GM12878 (cell line): ENCODE data around the gene TSFM. TPM values are rescaled to one million over a fixed set of nuclear protein-coding genes. Genes with fewer than 3 reads are reported as not detected.
A peak's percentile ranks its signal among the peaks of the same experiment; 100 is the strongest.

Experiments used
- CHD2 ChIP-seq: IDR thresholded peaks from 2 replicates; pipeline ENCODE4 v1.6.1; 2011; ENCODE audit warnings: low read depth, low read length, improper control_type of control experiment, borderline replicate concordance
- CREM ChIP-seq: IDR thresholded peaks from 2 replicates; pipeline ENCODE4 v1.6.1; 2014; ENCODE audit warnings: antibody characterized with exemption, low read depth
- EED ChIP-seq: sonication (generic); IDR thresholded peaks from 2 replicates; pipeline ENCODE4 v1.6.1; 2016; ENCODE audit warnings: antibody characterized with exemption, low read depth
- ETV6 ChIP-seq, 2 experiments: fragments of 450-650 bp in 1 of 2; IDR thresholded peaks in 1 of 2; conservative IDR thresholded peaks in 1 of 2; 2 replicates each; pipeline ENCODE4 v1.6.1; 2014; ENCODE audit warnings: antibody characterized with exemption in 1 of 2, borderline replicate concordance in 1 of 2, low read depth in 1 of 2, mild to moderate bottlenecking in 1 of 2, moderate library complexity in 1 of 2
- KLF5 ChIP-seq: fragments of 450-650 bp; IDR thresholded peaks from 2 replicates; pipeline ENCODE4 v1.6.1; 2014; ENCODE audit warnings: mild to moderate bottlenecking; ENCODE audit not compliant: partially characterized antibody
- MTA2 ChIP-seq: fragments of 450-650 bp; IDR thresholded peaks from 2 replicates; pipeline ENCODE4 v1.6.1; 2016; ENCODE audit warnings: low read depth, mild to moderate bottlenecking, moderate library complexity
- PAX8 ChIP-seq: fragments of 450-650 bp; IDR thresholded peaks from 2 replicates; pipeline ENCODE4 v1.6.1; 2017; ENCODE audit warnings: mild to moderate bottlenecking, moderate library complexity
- STAT1 ChIP-seq: fragments of 450-650 bp; conservative IDR thresholded peaks from 2 replicates; pipeline ENCODE4 v1.6.1; 2014; ENCODE audit warnings: antibody characterized with exemption, mild to moderate bottlenecking
- SUPT20H ChIP-seq: IDR thresholded peaks from 2 replicates; pipeline ENCODE4 v1.6.1; 2011; ENCODE audit warnings: low read depth, mild to moderate bottlenecking, low read length, moderate library complexity, borderline replicate concordance; ENCODE audit not compliant: control insufficient read depth
- TCF12 ChIP-seq: IDR thresholded peaks from 2 replicates; pipeline ENCODE4 v1.6.1; 2011; ENCODE audit warnings: low read depth, mild to moderate bottlenecking, low read length
- WRNIP1 ChIP-seq: IDR thresholded peaks from 2 replicates; pipeline ENCODE4 v1.6.1; 2011; ENCODE audit warnings: low read depth, low read length, improper control_type of control experiment, borderline replicate concordance
- polyA plus RNA-seq, 11 experiments: library from polyadenylated mRNA; depleted of rRNA in 4 of 11; unstranded in 6 of 11; stranded (reverse) in 5 of 11; fragments of >200 nt; fragmentation: Nextera tagmentation in 4 of 11; fragmentation: Illumina TruSeq in 1 of 11; extraction: Ambion mirVana in 4 of 11; extraction: Trizol in 1 of 11; gene quantifications; 1 replicate in 1 of 11; 2 replicates in 10 of 11; pipeline versions ENCODE4 v1.2.1 to v1.2.3, GENCODE V29; 2011 to 2016; ENCODE audit warnings: inconsistent platforms in 2 of 11, missing spikeins in 2 of 11, low read depth in 1 of 11
- total RNA-seq, 4 experiments: library from RNA; depleted of rRNA in 3 of 4; stranded (reverse); fragments of >200 nt in 3 of 4; fragmentation: Illumina TruSeq in 1 of 4; extraction: Trizol in 1 of 4; gene quantifications; 2 replicates each; pipeline versions ENCODE4 v1.2.1 to v1.2.3, GENCODE V29; 2013 to 2021
- TF ChIP-seq, protein P1 (sequence below): fragments of 450-650 bp; IDR thresholded peaks from 2 replicates; pipeline ENCODE4 v1.6.1; 2017; ENCODE audit warnings: antibody characterized with exemption, mild to moderate bottlenecking, moderate library complexity
- TF ChIP-seq, protein P2 (sequence below): fragments of 450-650 bp; formaldehyde crosslinking; IDR thresholded peaks from 2 replicates; pipeline ENCODE4 v1.4.0; 2022; ENCODE audit warnings: mild to moderate bottlenecking, moderate library complexity
- TF ChIP-seq, protein P3 (sequence below): fragments of 450-650 bp; IDR thresholded peaks from 2 replicates; pipeline ENCODE4 v1.6.1; 2017; ENCODE audit warnings: mild to moderate bottlenecking
- TF ChIP-seq, protein P4 (sequence below): IDR thresholded peaks from 2 replicates; pipeline ENCODE4 v1.6.1; 2012; ENCODE audit warnings: mild to moderate bottlenecking, low read depth, low read length

Gene TSFM
- total and polyA plus RNA-seq, 10 of the 15 experiments (the other 5 are each of a cell fraction or from before 2014, with no cell fraction given): 36.7 to 132 (median 45.6) TPM

DNA sequence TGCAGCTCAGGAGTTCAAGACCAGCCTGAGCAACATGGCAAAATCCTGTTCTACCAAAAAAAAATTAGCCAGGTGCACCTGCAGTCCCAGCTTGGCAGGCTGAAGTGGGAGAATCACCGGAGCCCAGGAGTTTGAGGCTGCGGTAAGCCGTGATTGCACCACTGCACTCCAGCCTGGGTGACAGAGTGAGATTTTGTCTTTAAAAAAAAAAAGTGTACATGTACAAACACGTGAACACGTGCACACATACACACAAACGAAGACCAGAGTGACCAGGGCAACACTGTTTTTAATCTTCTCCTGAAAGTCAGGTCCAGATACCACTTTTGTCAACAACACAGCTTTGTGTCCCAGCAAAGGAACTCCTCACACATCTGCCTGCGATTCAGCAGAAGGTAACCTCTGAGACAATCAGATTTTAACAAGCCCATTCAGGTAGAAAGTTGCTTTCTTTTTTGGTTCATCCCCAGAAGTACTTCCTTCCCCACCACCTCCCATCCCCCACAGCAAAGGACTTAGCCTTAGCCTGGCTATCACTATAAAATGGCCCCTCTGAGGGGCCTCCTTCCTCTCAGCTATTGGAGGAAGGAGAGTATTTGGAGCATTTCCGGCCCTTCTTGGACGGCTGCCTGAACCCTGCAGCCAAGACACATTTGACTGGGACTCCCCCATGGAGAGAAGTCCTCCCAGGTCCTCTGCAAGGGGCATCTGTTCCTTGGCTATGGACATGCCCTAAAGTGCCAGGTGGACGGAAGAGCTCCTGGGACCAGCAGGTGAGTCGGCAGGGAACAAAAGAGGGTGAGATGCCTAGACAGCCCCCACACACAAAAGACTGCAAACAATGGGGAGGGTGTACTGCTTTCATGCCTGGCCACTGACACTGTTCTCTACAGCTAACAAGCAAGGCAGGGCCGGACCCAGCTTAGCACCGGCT lies 54.1 kb downstream of the TSFM start (continued):
- TF ChIP-seq, protein P1, sequence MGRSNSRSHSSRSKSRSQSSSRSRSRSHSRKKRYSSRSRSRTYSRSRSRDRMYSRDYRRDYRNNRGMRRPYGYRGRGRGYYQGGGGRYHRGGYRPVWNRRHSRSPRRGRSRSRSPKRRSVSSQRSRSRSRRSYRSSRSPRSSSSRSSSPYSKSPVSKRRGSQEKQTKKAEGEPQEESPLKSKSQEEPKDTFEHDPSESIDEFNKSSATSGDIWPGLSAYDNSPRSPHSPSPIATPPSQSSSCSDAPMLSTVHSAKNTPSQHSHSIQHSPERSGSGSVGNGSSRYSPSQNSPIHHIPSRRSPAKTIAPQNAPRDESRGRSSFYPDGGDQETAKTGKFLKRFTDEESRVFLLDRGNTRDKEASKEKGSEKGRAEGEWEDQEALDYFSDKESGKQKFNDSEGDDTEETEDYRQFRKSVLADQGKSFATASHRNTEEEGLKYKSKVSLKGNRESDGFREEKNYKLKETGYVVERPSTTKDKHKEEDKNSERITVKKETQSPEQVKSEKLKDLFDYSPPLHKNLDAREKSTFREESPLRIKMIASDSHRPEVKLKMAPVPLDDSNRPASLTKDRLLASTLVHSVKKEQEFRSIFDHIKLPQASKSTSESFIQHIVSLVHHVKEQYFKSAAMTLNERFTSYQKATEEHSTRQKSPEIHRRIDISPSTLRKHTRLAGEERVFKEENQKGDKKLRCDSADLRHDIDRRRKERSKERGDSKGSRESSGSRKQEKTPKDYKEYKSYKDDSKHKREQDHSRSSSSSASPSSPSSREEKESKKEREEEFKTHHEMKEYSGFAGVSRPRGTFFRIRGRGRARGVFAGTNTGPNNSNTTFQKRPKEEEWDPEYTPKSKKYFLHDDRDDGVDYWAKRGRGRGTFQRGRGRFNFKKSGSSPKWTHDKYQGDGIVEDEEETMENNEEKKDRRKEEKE: no peak
- TF ChIP-seq PAX8 (no peak), SUPT20H (no peak), ETV6 (conservative IDR thresholded peaks at IDR 0.05 in 1 of 2, IDR thresholded peaks at IDR 0.05 in 1 of 2; ENCODE audit: borderline replicate concordance in 1 of 2, low read depth in 1 of 2) (peak in 1 of 2 experiments; percentile 71; a peak in 1 of 4 replicates), MTA2 (0 out of 2 replicates have a peak, but pooled peaks have one; percentile 8), KLF5 (no peak), CHD2 (peak; percentile 64; the same call in 1 of the 2 replicates), STAT1 (no peak), CREM (peak; percentile 33; the same call in 1 of the 2 replicates), WRNIP1 (0 out of 2 replicates have a peak, but pooled peaks have one; percentile 69), EED (peak; percentile 82), TCF12 (no peak)
- TF ChIP-seq, protein P2, sequence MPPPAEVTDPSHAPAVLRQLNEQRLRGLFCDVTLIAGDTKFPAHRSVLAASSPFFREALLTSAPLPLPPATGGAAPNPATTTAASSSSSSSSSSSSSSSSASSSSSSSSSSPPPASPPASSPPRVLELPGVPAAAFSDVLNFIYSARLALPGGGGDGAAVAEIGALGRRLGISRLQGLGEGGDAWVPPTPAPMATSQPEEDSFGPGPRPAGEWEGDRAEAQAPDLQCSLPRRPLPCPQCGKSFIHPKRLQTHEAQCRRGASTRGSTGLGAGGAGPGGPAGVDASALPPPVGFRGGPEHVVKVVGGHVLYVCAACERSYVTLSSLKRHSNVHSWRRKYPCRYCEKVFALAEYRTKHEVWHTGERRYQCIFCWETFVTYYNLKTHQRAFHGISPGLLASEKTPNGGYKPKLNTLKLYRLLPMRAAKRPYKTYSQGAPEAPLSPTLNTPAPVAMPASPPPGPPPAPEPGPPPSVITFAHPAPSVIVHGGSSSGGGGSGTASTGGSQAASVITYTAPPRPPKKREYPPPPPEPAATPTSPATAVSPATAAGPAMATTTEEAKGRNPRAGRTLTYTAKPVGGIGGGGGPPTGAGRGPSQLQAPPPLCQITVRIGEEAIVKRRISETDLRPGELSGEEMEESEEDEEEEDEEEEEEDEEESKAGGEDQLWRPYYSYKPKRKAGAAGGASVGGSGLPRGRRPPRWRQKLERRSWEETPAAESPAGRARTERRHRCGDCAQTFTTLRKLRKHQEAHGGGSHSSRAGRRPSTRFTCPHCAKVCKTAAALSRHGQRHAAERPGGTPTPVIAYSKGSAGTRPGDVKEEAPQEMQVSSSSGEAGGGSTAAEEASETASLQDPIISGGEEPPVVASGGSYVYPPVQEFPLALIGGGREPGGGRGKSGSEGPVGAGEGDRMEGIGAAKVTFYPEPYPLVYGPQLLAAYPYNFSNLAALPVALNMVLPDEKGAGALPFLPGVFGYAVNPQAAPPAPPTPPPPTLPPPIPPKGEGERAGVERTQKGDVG (CRISPR knock-in tag): no peak
- TF ChIP-seq, protein P3, sequence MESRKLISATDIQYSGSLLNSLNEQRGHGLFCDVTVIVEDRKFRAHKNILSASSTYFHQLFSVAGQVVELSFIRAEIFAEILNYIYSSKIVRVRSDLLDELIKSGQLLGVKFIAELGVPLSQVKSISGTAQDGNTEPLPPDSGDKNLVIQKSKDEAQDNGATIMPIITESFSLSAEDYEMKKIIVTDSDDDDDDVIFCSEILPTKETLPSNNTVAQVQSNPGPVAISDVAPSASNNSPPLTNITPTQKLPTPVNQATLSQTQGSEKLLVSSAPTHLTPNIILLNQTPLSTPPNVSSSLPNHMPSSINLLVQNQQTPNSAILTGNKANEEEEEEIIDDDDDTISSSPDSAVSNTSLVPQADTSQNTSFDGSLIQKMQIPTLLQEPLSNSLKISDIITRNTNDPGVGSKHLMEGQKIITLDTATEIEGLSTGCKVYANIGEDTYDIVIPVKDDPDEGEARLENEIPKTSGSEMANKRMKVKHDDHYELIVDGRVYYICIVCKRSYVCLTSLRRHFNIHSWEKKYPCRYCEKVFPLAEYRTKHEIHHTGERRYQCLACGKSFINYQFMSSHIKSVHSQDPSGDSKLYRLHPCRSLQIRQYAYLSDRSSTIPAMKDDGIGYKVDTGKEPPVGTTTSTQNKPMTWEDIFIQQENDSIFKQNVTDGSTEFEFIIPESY: no peak
- TF ChIP-seq, protein P4, sequence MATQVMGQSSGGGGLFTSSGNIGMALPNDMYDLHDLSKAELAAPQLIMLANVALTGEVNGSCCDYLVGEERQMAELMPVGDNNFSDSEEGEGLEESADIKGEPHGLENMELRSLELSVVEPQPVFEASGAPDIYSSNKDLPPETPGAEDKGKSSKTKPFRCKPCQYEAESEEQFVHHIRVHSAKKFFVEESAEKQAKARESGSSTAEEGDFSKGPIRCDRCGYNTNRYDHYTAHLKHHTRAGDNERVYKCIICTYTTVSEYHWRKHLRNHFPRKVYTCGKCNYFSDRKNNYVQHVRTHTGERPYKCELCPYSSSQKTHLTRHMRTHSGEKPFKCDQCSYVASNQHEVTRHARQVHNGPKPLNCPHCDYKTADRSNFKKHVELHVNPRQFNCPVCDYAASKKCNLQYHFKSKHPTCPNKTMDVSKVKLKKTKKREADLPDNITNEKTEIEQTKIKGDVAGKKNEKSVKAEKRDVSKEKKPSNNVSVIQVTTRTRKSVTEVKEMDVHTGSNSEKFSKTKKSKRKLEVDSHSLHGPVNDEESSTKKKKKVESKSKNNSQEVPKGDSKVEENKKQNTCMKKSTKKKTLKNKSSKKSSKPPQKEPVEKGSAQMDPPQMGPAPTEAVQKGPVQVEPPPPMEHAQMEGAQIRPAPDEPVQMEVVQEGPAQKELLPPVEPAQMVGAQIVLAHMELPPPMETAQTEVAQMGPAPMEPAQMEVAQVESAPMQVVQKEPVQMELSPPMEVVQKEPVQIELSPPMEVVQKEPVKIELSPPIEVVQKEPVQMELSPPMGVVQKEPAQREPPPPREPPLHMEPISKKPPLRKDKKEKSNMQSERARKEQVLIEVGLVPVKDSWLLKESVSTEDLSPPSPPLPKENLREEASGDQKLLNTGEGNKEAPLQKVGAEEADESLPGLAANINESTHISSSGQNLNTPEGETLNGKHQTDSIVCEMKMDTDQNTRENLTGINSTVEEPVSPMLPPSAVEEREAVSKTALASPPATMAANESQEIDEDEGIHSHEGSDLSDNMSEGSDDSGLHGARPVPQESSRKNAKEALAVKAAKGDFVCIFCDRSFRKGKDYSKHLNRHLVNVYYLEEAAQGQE: no peak
